HG03135 (cell line): ENCODE measurements around the gene SAMD1.
"Not testable (repeated sequence)": the region's sequence is repeated elsewhere in the genome, so short reads cannot be mapped to it uniquely, and the experiment has no call there.

Experiments used
- ATAC-seq: cut with Tn5 transposase; IDR thresholded peaks from one replicate; pipeline ENCODE4 v1.9.1; 2021; ENCODE audit warnings: mild to moderate bottlenecking, moderate library complexity; ENCODE audit not compliant: unreplicated experiment

The SAMD1 gene

GRCh38 chr19:14061751-14062557 lies 28.6 kb downstream of the SAMD1 start, which contains the start of gene PALM3:
PALM3 (minus strand) TSS chr19:14062076; CDS start chr19:14061980, 96 bp downstream.
- ATAC-seq = no peak

GRCh38 chr19:14061081-14061749 lies 29.3 kb downstream of the SAMD1 start:
- ATAC-seq = no peak

- no peak for ATAC-seq
Measured at GRCh38 chr19:14059652-14060155, 30.8 kb downstream of the SAMD1 start.

- no peak for ATAC-seq
Measured at GRCh38 chr19:14059093-14059480, 31.5 kb downstream of the SAMD1 start.

GRCh38 chr19:14058182-14059092 lies 32.1 kb downstream of the SAMD1 start:
- ATAC-seq = no peak

- no peak for ATAC-seq
Measured at GRCh38 chr19:14056741-14057356, 33.7 kb downstream of the SAMD1 start.

- no peak for ATAC-seq
Measured at GRCh38 chr19:14056069-14056666, 34.4 kb downstream of the SAMD1 start.

GRCh38 chr19:14055396-14055795 lies 35.2 kb downstream of the SAMD1 start:
- no peak for ATAC-seq

GRCh38 chr19:14054721-14055120 lies 35.8 kb downstream of the SAMD1 start:
- ATAC-seq = no peak

- no peak for ATAC-seq
Measured at GRCh38 chr19:14054099-14054498, 36.5 kb downstream of the SAMD1 start.

- no peak for ATAC-seq
Measured at GRCh38 chr19:14053500-14053899, 37.1 kb downstream of the SAMD1 start.

- ATAC-seq = no peak
Measured at GRCh38 chr19:14053032-14053431, 37.5 kb downstream of the SAMD1 start.

GRCh38 chr19:14052470-14052869 lies 38.1 kb downstream of the SAMD1 start:
- no peak for ATAC-seq

GRCh38 chr19:14051980-14052379 lies 38.6 kb downstream of the SAMD1 start:
- ATAC-seq = no peak

- not testable (repeated sequence) for ATAC-seq
Measured at GRCh38 chr19:14050961-14051360, 39.6 kb downstream of the SAMD1 start.

GRCh38 chr19:14050512-14050911 lies 40.0 kb downstream of the SAMD1 start:
- no peak for ATAC-seq

- no peak for ATAC-seq
Measured at GRCh38 chr19:14048443-14049153, 42.0 kb downstream of the SAMD1 start.

GRCh38 chr19:14047866-14048265 lies 42.7 kb downstream of the SAMD1 start:
- not testable (repeated sequence) for ATAC-seq
